SK-N-MC (cell line): ENCODE data around the gene CNPY4.

Source experiments
- EZH2 ChIP-seq: fragments of 200-600 bp; sonication (generic); IDR thresholded peaks from one replicate; pipeline ENCODE4 v1.6.1; 2017; ENCODE audit warnings: antibody characterized with exemption
- FOXP2 ChIP-seq: optimal IDR thresholded peaks from 2 replicates; pipeline ENCODE3; 2011; ENCODE audit warnings: mild to moderate bottlenecking, moderate library complexity; ENCODE audit not compliant: insufficient read depth; ENCODE audit errors: extremely low read length, control extremely low read depth
- POLR2AphosphoS5 ChIP-seq: IDR thresholded peaks from 2 replicates; pipeline ENCODE4 v1.6.1; 2012; ENCODE audit warnings: mild to moderate bottlenecking, low read depth, low read length, borderline replicate concordance

DNA sequence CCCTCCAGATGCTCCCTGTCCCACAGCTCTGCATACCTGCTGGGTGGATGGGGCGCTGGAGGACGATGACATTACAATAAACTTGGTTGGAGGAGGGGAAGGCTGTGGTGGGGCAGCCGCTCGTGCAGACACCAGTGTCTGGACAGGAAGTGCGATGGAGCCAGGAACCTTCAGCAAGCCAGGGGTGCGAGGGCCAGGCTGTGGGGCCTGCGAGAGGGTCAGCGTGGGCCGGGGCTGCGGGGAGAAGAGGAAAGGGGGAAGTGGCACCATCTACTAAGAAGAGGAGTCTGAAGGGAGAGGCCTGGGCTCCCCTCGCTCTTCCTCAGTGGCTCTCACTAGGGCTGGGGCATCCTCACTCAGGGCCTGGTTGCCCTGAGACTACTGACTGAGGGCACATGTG, 11.5 kb upstream of the CNPY4 start:
- no peak for TF ChIP-seq FOXP2
- no peak for TF ChIP-seq POLR2AphosphoS5
- no peak for TF ChIP-seq EZH2
